SK-N-SH (cell line): ENCODE measurements around the gene SARDH.

ENCODE experiments used
- RAD21 ChIP-seq: IDR thresholded peaks from 2 replicates; pipeline ENCODE4 v1.6.1; 2012; ENCODE audit warnings: mild to moderate bottlenecking, low read length
- RXRA ChIP-seq: IDR thresholded peaks from 2 replicates; pipeline ENCODE4 v1.4.0; 2012; ENCODE audit warnings: low read depth, mild to moderate bottlenecking, borderline replicate concordance
- TF ChIP-seq, protein P1 (sequence below): fragments of 200-600 bp; sonication (generic); IDR thresholded peaks from 2 replicates; pipeline ENCODE4 v1.6.1; 2017; ENCODE audit warnings: antibody characterized with exemption, mild to moderate bottlenecking, moderate library complexity
- TF ChIP-seq, protein P2 (sequence below): IDR thresholded peaks from 2 replicates; pipeline ENCODE4 v1.4.0; 2012; ENCODE audit warnings: low read depth
- TF ChIP-seq, protein P3 (sequence below): IDR thresholded peaks from 2 replicates; pipeline ENCODE4 v1.4.0; 2012; ENCODE audit warnings: low read depth, borderline replicate concordance
- TF ChIP-seq, protein P4 (sequence below): IDR thresholded peaks from 2 replicates; pipeline ENCODE4; 2012

DNA sequence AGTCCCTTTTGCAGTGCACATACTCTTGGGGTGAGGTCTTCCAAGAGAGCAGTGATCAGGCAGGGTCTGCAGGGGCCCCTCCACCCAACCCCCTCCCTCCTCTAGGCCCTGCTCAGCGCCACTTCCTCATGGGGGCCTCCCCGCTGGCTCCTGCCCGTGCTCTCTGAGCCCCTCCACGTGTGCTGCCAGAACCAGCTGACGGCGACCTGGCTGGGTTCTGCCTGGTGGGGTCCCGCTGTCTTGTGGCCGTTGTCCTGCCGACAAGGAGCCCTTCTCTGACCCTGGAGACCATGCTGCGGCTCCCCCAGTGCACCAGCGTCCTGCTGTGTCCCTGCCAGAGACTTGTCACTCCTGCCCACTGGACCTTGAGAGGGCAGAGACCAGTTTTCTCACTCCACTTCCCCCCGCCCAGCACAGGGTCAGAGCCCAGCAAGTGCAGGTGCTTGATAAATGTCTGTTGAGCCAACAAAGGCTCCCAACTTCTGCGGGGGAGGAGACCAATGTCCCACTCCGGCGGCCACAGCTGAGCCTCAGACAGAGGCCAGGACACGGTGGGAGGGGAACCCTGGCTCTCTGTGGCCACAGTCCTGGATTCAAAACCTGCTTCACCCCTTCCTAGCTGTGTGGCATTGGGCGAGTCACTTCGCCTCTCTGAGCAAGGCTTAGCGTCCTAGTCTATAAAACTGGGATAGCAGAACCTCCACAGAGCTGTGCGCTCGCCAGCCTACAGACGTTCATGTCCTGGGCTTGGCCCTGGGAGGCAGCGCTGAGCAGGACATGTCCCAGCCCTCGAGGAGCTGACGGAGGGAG is 24.8 kb downstream of the SARDH start:
- TF ChIP-seq, protein P1, sequence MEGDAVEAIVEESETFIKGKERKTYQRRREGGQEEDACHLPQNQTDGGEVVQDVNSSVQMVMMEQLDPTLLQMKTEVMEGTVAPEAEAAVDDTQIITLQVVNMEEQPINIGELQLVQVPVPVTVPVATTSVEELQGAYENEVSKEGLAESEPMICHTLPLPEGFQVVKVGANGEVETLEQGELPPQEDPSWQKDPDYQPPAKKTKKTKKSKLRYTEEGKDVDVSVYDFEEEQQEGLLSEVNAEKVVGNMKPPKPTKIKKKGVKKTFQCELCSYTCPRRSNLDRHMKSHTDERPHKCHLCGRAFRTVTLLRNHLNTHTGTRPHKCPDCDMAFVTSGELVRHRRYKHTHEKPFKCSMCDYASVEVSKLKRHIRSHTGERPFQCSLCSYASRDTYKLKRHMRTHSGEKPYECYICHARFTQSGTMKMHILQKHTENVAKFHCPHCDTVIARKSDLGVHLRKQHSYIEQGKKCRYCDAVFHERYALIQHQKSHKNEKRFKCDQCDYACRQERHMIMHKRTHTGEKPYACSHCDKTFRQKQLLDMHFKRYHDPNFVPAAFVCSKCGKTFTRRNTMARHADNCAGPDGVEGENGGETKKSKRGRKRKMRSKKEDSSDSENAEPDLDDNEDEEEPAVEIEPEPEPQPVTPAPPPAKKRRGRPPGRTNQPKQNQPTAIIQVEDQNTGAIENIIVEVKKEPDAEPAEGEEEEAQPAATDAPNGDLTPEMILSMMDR = no peak
- TF ChIP-seq RAD21 = no peak
- TF ChIP-seq, protein P2, sequence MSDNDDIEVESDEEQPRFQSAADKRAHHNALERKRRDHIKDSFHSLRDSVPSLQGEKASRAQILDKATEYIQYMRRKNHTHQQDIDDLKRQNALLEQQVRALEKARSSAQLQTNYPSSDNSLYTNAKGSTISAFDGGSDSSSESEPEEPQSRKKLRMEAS = no peak
- TF ChIP-seq RXRA = no peak
- TF ChIP-seq, protein P3, sequence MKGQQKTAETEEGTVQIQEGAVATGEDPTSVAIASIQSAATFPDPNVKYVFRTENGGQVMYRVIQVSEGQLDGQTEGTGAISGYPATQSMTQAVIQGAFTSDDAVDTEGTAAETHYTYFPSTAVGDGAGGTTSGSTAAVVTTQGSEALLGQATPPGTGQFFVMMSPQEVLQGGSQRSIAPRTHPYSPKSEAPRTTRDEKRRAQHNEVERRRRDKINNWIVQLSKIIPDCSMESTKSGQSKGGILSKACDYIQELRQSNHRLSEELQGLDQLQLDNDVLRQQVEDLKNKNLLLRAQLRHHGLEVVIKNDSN = no peak
- TF ChIP-seq, protein P4, sequence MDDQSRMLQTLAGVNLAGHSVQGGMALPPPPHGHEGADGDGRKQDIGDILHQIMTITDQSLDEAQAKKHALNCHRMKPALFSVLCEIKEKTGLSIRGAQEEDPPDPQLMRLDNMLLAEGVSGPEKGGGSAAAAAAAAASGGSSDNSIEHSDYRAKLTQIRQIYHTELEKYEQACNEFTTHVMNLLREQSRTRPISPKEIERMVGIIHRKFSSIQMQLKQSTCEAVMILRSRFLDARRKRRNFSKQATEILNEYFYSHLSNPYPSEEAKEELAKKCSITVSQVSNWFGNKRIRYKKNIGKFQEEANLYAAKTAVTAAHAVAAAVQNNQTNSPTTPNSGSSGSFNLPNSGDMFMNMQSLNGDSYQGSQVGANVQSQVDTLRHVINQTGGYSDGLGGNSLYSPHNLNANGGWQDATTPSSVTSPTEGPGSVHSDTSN = no peak
